ENCODE measurements around the gene TMEM223. TPM values are rescaled to one million over a fixed set of nuclear protein-coding genes. Genes with fewer than 3 reads are reported as not detected.

Gene TMEM223
- total RNA-seq, 1 donor from 2014 or later, result 19.6 TPM

GRCh38 chr11:62817129-62817528 is 25.3 kb upstream of the TMEM223 start:
- H3K27ac ChIP-seq, result no peak overlapping the region
- intact Hi-C loops (cut with DNase I), result no loop called here
- no peak overlapping the region for H3K4me3 ChIP-seq
- no peaks in the 10 kb centered on the region for H3K9me3 ChIP-seq
- H3K27me3 ChIP-seq, result no peaks in the 10 kb centered on the region
- no peak for TF ChIP-seq POLR2AphosphoS5 (IDR thresholded peaks at IDR 0.05; ENCODE audit: insufficient read depth in 1 of 2, low read depth in 1 of 2)
- no peak for TF ChIP-seq POLR2A (IDR thresholded peaks at IDR 0.05)
- no peak for TF ChIP-seq CTCF (IDR thresholded peaks at IDR 0.05)
- DNase-seq (ENCODE audit: extremely low spot score in 2 of 2), result no peak
- peaks cover 0 to 44% of the 10 kb centered on the region in 2 donors for H3K36me3 ChIP-seq
- no peaks in the 10 kb centered on the region for H3K4me1 ChIP-seq

- intact Hi-C loops (cut with DNase I), result no loop called here
- H3K4me1 ChIP-seq, result no peaks in the 10 kb centered on the region
- no peak overlapping the region for H3K4me3 ChIP-seq
- TF ChIP-seq CTCF (IDR thresholded peaks at IDR 0.05) (no peak), POLR2AphosphoS5 (IDR thresholded peaks at IDR 0.05; ENCODE audit: insufficient read depth in 1 of 2, low read depth in 1 of 2) (no peak), POLR2A (IDR thresholded peaks at IDR 0.05) (no peak)
- H3K27ac ChIP-seq, result no peak overlapping the region
- H3K36me3 ChIP-seq, result peaks cover 0 to 38% of the 10 kb centered on the region in 2 donors
- DNase-seq (ENCODE audit: extremely low spot score in 2 of 2), result no peak
- H3K9me3 ChIP-seq, result no peaks in the 10 kb centered on the region
- H3K27me3 ChIP-seq, result no peaks in the 10 kb centered on the region
These were observed 24.8 kb upstream of the TMEM223 start for GRCh38 chr11:62816557-62816956.

GRCh38 chr11:62811659-62812058 is 19.9 kb upstream of the TMEM223 start:
- H3K27ac ChIP-seq, result no peak overlapping the region
- H3K27me3 ChIP-seq, result no peaks in the 10 kb centered on the region
- no peaks in the 10 kb centered on the region for H3K9me3 ChIP-seq
- no peak for DNase-seq (ENCODE audit: extremely low spot score in 2 of 2)
- peaks cover 0 to 9% of the 10 kb centered on the region in 2 donors for H3K36me3 ChIP-seq
- intact Hi-C loops (cut with DNase I), result no loop called here
- peaks cover 6% of the 10 kb centered on the region for H3K4me1 ChIP-seq
- H3K4me3 ChIP-seq, result no peak overlapping the region
- no peak for TF ChIP-seq CTCF (IDR thresholded peaks at IDR 0.05)
- TF ChIP-seq POLR2A (IDR thresholded peaks at IDR 0.05), result no peak
- TF ChIP-seq POLR2AphosphoS5 (IDR thresholded peaks at IDR 0.05; ENCODE audit: insufficient read depth in 1 of 2, low read depth in 1 of 2), result no peak

- H3K36me3 ChIP-seq, result peaks cover 0 to 8% of the 10 kb centered on the region in 2 donors
- no peak for DNase-seq (ENCODE audit: extremely low spot score in 2 of 2)
- H3K4me1 ChIP-seq, result peaks cover 15% of the 10 kb centered on the region
- intact Hi-C loops (cut with DNase I), result no loop called here
- H3K9me3 ChIP-seq, result no peaks in the 10 kb centered on the region
- H3K27ac ChIP-seq, result no peak overlapping the region
- no peaks in the 10 kb centered on the region for H3K27me3 ChIP-seq
- H3K4me3 ChIP-seq, result no peak overlapping the region
- TF ChIP-seq POLR2A (IDR thresholded peaks at IDR 0.05) (no peak), CTCF (IDR thresholded peaks at IDR 0.05) (no peak), POLR2AphosphoS5 (IDR thresholded peaks at IDR 0.05; ENCODE audit: insufficient read depth in 1 of 2, low read depth in 1 of 2) (no peak)
These were observed 18.9 kb upstream of the TMEM223 start for GRCh38 chr11:62810748-62811147.

GRCh38 chr11:62806611-62807121 is 14.9 kb upstream of the TMEM223 start:
- Histone ChIP-seq H3K4me3 (no peak overlapping the region), H3K9me3 (no peaks in the 10 kb centered on the region), H3K4me1 (peaks cover 45% of the 10 kb centered on the region), H3K27me3 (no peaks in the 10 kb centered on the region), H3K27ac (peak overlapping the region; percentile 93), H3K36me3 (peaks cover 6 to 25% of the 10 kb centered on the region in 2 donors)
- no peak for DNase-seq (ENCODE audit: extremely low spot score in 2 of 2)
- TF ChIP-seq POLR2AphosphoS5 (IDR thresholded peaks at IDR 0.05; ENCODE audit: insufficient read depth in 1 of 2, low read depth in 1 of 2), result peak; percentile 22 to 58
- TF ChIP-seq CTCF (IDR thresholded peaks at IDR 0.05), result no peak
- TF ChIP-seq POLR2A (IDR thresholded peaks at IDR 0.05), result no peak
- intact Hi-C loops (cut with DNase I), result no loop called here

Data from vagina (tissue), 2 donors.